Activated CD8-positive, alpha-beta memory T cell treated with anti-CD3 and anti-CD28 coated beads, Interleukin-2, amount 10 ng/mL, durations not matched to agents 7 days and 5 days (primary cell): ENCODE data around the gene SH3YL1. TPM values are rescaled to one million over a fixed set of nuclear protein-coding genes. Genes with fewer than 3 reads are reported as not detected.
A peak's percentile ranks its signal among the peaks of the same experiment; 100 is the strongest.

Experiments used
- ATAC-seq: fragments of 150-1000 bp; cut with Tn5 transposase; one replicate; pipeline ENCODE4 v1.10.0; 2021; ENCODE audit warnings: moderate library complexity
- CTCF ChIA-PET: fragments of 350-600 bp; sonication (Branson Sonifier 250); formaldehyde crosslinking; loops from one replicate; lab custom pipeline; 2021; ENCODE audit warnings: antibody characterized with exemption; lab: Charles Lee
- DNase-seq: peaks from one replicate; pipeline ENCODE4 v3.0.0-alpha.2; 2020
- H3K27ac Mint-ChIP-seq: one replicate; pipeline ENCODE4 v1.8.0; 2021; ENCODE audit warnings: mild to moderate bottlenecking, mixed read lengths
- H3K27me3 Mint-ChIP-seq: one replicate; pipeline ENCODE4 v1.8.0; 2021; ENCODE audit warnings: mixed read lengths
- H3K36me3 Mint-ChIP-seq: one replicate; pipeline ENCODE4 v1.8.0; 2021; ENCODE audit warnings: mild to moderate bottlenecking, mixed read lengths
- H3K4me1 Mint-ChIP-seq: one replicate; pipeline ENCODE4 v1.8.0; 2021; ENCODE audit warnings: mixed read lengths
- H3K4me3 Mint-ChIP-seq: one replicate; pipeline ENCODE4 v1.8.0; 2021; ENCODE audit warnings: mild to moderate bottlenecking, moderate library complexity, mixed read lengths
- H3K9me3 Mint-ChIP-seq: one replicate; pipeline ENCODE4 v1.8.0; 2022; ENCODE audit warnings: low read depth, mixed read lengths
- total RNA-seq, 2 experiments: library from RNA; stranded (reverse); gene quantifications; one replicate each; pipeline ENCODE4 v1.2.3, GENCODE V29; 2021

Gene SH3YL1
- total RNA-seq, 2 experiments from 2014 or later: 14.5 to 17.9 TPM

DNA sequence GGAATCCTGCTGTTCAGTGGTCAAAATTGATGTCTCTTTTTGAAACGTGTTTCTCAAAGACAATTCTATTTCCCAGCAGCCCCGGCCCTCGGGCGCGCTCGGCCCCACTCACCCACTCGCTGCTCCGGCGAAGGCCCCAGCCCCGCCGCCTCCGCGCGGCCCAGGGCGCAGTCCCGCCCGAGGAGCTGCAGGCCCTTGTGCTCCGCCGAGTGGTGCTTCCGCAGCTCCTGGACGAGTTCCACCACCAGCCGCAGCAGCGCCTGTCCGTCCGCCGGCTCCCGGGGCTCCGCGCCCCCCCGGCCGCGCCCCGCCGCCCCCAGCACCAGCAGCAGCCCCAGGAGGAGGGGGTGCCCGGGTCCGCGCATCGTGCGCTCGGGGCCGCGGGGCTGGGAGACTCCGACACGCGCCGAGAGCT, 23.6 kb upstream of the SH3YL1 start:
- no peaks in the 10 kb centered on the region for H3K9me3 Mint-ChIP-seq
- H3K27ac Mint-ChIP-seq: no peak overlapping the region
- H3K4me3 Mint-ChIP-seq: no peak overlapping the region
- peaks cover 54% of the 10 kb centered on the region for H3K27me3 Mint-ChIP-seq
- DNase-seq (no peak), ATAC-seq (peak; percentile 63)
- no peaks in the 10 kb centered on the region for H3K36me3 Mint-ChIP-seq
- CTCF ChIA-PET: interaction anchor here (0.7 kb wide), 1 partner anchor 42 kb away, joined by 3 read pairs; no protein-coding TSS in a partner anchor
- peaks cover 7% of the 10 kb centered on the region for H3K4me1 Mint-ChIP-seq

DNA sequence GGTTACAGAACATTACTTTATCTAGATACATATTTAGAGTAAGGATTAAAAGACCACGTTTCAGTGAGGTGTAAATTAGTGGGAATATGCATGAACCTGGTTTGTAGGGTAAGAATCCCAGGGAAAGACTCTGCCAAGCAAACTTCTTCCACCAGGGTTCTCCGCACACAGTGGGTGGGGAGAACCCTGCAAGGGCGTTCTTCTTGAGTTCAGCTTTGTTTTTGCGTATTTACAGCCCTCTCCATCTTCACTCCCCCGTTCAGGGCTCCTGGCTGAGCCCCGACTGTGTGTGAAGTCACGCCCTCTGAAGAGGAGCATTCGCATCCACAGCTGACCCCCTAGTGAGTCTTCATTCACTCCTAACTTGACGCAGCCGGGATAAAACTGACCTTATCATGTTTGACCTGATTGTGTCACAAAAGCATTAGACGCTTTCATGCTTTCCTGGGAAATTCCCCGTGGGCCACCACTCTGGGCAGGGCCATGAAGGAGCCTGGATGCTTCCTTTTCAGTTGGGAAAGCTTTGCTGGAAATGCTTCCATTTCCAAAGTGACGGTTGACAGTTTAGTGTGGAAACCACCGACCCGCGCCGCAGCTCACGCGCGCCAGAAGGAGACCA, 23.1 kb upstream of the SH3YL1 start:
- peaks cover 7% of the 10 kb centered on the region for H3K4me1 Mint-ChIP-seq
- no peak overlapping the region for H3K27ac Mint-ChIP-seq
- CTCF ChIA-PET: no interaction called here
- peaks cover 48% of the 10 kb centered on the region for H3K27me3 Mint-ChIP-seq
- DNase-seq: no peak
- no peak for ATAC-seq
- H3K36me3 Mint-ChIP-seq: peaks cover 2% of the 10 kb centered on the region
- no peaks in the 10 kb centered on the region for H3K9me3 Mint-ChIP-seq
- H3K4me3 Mint-ChIP-seq: no peak overlapping the region

DNA sequence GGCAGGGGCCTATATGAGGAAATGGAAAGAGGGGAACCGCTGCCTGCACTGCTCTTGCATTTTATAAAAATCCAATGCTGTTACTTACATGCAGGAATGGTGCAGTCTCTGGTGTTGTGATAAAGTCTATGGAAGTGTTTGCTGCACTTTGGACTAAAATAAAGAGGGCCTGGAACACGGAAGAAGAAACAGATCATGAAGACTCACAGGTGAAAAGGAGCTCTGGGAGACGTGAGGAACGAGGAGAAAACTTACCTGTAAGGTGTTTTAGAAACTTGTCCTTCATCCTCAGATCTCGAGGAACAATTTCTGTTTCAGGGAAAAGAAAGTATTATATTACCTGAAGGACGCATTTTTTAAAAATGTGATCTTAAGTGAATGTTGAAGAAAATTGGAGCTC, 22.2 kb upstream of the SH3YL1 start:
- Mint-ChIP-seq H3K4me3 (no peak overlapping the region), H3K4me1 (peaks cover 7% of the 10 kb centered on the region), H3K9me3 (no peaks in the 10 kb centered on the region), H3K36me3 (peaks cover 7% of the 10 kb centered on the region), H3K27ac (no peak overlapping the region), H3K27me3 (peaks cover 42% of the 10 kb centered on the region)
- CTCF ChIA-PET: no interaction called here
- ATAC-seq (no peak), DNase-seq (no peak)

DNA sequence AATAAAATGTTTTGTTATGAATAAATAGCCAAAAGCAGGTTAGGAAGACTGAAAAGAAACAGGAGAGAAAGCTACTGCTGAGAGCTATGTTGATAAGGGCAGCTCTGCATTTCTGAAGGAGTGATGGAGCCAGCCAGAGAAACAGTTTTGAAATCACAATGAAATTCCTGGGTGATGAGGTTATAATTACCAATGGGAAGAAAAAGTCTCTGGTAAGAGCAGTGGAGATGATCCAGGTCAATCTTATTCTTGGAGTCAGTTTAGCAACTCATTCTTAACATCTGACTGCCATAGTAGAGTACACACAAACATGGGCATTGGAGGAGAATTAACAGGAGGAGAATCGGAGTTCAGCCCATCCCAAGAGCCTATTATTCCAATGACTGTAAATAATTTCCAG, 21.7 kb upstream of the SH3YL1 start:
- H3K27ac Mint-ChIP-seq: no peak overlapping the region
- DNase-seq (no peak), ATAC-seq (no peak)
- H3K36me3 Mint-ChIP-seq: peaks cover 9% of the 10 kb centered on the region
- no peak overlapping the region for H3K4me3 Mint-ChIP-seq
- peaks cover 37% of the 10 kb centered on the region for H3K27me3 Mint-ChIP-seq
- H3K4me1 Mint-ChIP-seq: peaks cover 7% of the 10 kb centered on the region
- no peaks in the 10 kb centered on the region for H3K9me3 Mint-ChIP-seq
- CTCF ChIA-PET: no interaction called here

DNA sequence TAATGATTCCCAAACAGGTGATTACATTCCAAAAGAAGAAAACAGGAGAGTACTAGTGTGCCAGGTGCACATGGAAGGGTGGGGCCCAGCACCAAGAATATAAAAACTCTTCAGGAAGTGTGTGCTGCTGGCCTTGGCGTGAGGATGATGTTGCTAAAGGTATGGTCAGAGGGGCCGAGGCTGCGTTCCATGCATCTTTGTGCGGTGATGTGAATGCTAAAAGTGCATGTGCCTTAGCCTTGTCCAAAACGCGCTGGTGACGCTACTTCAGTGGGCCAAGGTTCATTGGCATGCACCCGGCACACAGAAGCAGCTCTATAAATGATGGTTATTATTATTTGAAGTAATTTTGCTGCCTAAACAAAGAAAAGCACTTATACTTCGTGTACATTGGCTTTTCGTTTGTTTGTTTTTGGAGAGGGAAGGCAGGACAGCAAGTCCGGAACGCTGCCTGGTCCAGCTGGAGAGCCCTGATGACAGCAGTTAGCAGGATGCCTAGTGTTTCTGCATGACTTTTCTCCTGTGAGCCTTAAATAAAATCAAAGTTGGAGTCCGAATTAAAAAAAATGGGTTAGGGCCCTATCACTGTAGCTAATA, 21.2 kb upstream of the SH3YL1 start:
- CTCF ChIA-PET: no interaction called here
- Mint-ChIP-seq H3K36me3 (peaks cover 12% of the 10 kb centered on the region), H3K9me3 (no peaks in the 10 kb centered on the region), H3K4me3 (no peak overlapping the region), H3K27ac (no peak overlapping the region), H3K4me1 (peaks cover 7% of the 10 kb centered on the region), H3K27me3 (peaks cover 31% of the 10 kb centered on the region)
- DNase-seq (no peak), ATAC-seq (no peak)

DNA sequence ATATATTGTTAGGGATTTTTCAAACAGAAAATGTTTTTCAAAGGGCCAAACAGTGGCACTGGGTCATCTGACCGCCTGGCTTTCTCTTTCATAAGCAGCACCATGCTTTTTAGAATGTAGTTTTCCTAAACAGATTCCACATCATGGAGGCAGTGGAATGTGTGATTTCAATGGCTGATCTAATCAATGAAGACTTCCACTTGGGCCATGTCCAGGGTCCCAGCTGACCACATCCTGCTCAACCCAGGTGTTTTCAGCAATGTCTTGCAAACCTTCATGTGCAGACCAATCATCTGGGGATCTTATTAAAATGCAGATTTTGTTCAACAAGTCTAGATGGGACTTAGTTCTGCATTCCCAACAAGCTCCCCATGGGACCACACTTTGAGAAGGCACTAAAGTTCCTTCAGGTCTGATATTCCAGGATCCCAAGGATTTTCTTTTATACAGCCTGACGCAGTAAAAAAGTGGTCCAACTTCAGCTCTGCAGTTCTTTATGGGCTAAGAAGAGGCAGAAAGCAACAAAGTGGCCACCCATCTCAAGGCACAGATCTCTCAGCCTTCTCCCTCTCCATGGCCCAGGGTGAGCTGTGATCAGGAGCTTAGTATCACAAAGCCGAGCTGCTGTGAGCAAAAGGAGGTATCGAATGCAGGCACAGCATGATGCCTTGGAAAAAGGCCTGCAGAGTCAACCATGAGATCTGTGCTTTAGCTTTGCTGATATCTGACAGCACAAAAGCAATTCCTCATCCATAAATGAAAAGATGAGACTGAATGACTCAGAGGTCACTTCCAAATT, 20.4 kb upstream of the SH3YL1 start:
- peaks cover 24% of the 10 kb centered on the region for H3K27me3 Mint-ChIP-seq
- peaks cover 2% of the 10 kb centered on the region for H3K4me1 Mint-ChIP-seq
- H3K36me3 Mint-ChIP-seq: peaks cover 17% of the 10 kb centered on the region
- H3K27ac Mint-ChIP-seq: no peak overlapping the region
- no peaks in the 10 kb centered on the region for H3K9me3 Mint-ChIP-seq
- no peak overlapping the region for H3K4me3 Mint-ChIP-seq
- CTCF ChIA-PET: no interaction called here
- no peak for ATAC-seq
- DNase-seq: no peak

DNA sequence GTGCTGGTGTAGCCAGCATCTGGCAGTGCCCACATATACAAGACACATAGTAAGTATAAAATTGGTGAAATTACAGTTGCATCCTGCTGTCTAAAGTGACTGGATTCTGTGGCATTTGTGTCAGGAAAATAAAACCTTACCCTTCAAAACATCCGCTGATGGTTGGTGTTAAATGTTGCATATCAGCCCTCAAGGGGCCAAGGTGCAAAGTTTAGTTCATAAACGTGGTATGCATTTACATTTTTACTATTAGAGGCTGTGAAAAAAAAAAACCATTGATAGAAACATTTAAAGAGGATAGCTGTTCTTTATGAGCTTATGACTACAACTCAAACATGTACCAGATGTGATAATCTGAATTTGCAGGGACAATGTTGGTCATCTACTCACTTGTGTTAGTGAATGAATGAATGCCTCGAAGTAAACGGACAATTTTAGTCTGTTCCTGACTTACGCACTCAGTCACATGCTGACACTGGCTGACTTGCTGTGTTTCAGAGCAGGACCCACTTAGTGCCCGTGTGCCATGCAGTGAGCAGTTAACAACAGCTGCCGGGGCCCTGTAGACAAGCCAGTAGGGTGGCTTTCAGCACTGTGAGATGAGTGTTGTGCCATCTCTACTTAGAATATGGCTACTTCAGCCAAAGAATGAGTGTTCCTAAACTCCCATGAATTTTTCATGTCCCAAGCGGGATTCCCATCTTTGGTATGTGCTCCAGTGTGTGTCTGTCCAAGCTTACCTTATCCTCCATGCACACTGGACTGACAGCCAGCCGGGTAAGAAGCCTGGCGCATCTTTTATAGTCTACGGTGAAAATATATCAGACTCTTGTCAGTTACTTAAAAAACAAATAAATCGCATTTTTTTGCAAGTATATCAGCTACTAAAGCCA, 18.8 kb upstream of the SH3YL1 start:
- H3K4me1 Mint-ChIP-seq: no peaks in the 10 kb centered on the region
- peaks cover 25% of the 10 kb centered on the region for H3K36me3 Mint-ChIP-seq
- H3K9me3 Mint-ChIP-seq: no peaks in the 10 kb centered on the region
- no peak for ATAC-seq
- DNase-seq: no peak
- no peak overlapping the region for H3K27ac Mint-ChIP-seq
- CTCF ChIA-PET: no interaction called here
- H3K4me3 Mint-ChIP-seq: no peak overlapping the region
- peaks cover 22% of the 10 kb centered on the region for H3K27me3 Mint-ChIP-seq

DNA sequence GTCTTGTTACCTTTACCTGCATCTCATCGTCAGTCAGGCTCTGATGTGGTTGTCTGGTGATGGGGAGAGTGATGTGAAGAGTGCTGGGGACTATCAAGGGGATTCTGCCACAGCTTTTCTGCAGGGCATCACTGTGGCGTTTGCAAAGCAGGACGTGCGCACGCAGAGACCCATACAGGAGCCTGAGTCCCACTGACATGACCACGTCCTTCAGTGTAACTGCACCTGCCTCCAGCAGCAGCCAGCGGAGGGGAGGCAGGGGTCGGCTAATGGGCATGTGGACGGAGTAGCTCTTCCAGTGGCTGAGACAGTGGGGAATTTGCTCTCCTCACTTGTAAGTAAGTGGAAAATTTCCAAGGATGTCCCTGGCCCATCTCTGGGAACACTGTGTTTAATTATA, 17.5 kb upstream of the SH3YL1 start:
- ATAC-seq (no peak), DNase-seq (no peak)
- H3K36me3 Mint-ChIP-seq: peaks cover 32% of the 10 kb centered on the region
- H3K4me1 Mint-ChIP-seq: no peaks in the 10 kb centered on the region
- H3K9me3 Mint-ChIP-seq: no peaks in the 10 kb centered on the region
- CTCF ChIA-PET: no interaction called here
- H3K27ac Mint-ChIP-seq: no peak overlapping the region
- H3K4me3 Mint-ChIP-seq: no peak overlapping the region
- H3K27me3 Mint-ChIP-seq: peaks cover 12% of the 10 kb centered on the region

DNA sequence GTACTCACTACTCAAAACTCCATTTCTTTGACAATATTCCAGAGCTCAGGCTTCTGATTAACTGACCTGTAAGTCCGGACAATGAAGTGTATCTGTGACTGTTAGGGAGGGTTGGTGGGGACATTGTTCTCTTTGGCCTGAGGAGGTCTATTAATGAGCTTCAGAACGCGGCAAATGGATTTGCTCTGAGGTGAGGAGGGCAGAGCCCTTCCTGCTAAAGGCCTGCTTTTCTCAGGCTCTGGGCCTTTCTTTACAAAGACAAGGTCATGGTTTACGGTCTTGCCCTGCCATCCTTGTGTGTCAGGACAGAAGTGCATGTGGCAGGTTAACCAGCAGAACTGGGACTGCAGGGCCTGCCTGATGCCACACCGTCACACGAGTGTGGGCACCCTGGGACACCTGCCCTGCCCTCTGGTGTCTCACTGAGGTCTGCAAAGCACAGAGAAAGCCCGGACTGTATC, 16.8 kb upstream of the SH3YL1 start:
- no peak overlapping the region for H3K4me3 Mint-ChIP-seq
- H3K4me1 Mint-ChIP-seq: no peaks in the 10 kb centered on the region
- ATAC-seq: no peak
- no peak for DNase-seq
- peaks cover 32% of the 10 kb centered on the region for H3K36me3 Mint-ChIP-seq
- no peaks in the 10 kb centered on the region for H3K9me3 Mint-ChIP-seq
- H3K27ac Mint-ChIP-seq: no peak overlapping the region
- peaks cover 5% of the 10 kb centered on the region for H3K27me3 Mint-ChIP-seq
- CTCF ChIA-PET: no interaction called here

DNA sequence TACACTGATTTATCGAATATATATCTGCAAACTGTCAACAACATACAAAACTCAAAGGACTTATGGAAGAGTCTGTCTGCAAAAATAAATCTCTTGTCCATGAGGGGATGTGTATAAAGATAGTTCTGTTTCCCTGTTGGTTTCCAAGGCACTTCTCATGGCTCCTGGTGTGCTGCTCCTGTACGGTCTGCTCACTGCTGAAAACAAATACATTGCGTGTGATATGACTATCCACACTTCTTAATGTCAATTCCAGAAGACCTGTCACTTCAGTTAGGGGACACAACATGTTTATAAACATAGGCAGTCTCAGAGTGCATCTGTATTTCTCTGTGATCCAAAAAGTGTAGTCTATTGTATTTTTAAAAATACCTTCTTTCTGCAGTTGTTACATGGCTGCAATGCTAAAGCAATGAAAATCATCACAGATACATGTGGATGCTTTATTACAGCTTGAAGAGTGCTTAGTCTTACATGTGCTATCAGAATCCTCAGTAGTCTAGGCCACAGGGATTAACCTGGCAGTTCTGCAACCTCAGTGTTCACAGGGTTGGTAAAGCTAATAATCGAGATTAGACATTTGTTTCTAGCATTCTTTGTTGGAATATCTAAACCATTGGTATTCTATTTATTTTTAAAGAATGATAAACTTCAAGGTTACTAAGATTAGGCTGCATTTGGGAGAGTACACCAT, 16.3 kb upstream of the SH3YL1 start:
- H3K4me3 Mint-ChIP-seq: no peak overlapping the region
- H3K36me3 Mint-ChIP-seq: peaks cover 36% of the 10 kb centered on the region
- no peak overlapping the region for H3K27ac Mint-ChIP-seq
- CTCF ChIA-PET: no interaction called here
- H3K9me3 Mint-ChIP-seq: no peaks in the 10 kb centered on the region
- H3K27me3 Mint-ChIP-seq: no peaks in the 10 kb centered on the region
- no peaks in the 10 kb centered on the region for H3K4me1 Mint-ChIP-seq
- DNase-seq (no peak), ATAC-seq (no peak)

DNA sequence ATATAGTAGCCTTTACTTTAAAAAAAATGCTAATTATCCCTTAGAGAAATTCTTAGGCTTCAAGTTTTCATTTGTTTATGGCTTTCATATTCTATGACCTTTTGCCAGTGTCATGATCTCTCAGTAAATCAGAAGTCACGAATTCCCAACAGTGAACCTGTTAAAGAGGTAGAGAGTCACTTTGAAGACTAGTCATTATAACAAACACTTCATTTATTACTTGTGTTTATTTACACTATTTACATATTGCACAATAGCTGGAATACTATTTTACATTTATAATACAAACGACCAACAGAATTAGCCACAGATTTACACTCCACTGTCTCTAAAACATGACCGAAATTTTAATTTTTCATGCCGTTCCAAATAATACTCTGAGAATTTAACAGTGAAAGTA, 15.5 kb upstream of the SH3YL1 start:
- no peaks in the 10 kb centered on the region for H3K9me3 Mint-ChIP-seq
- no peak overlapping the region for H3K27ac Mint-ChIP-seq
- H3K4me3 Mint-ChIP-seq: no peak overlapping the region
- no peaks in the 10 kb centered on the region for H3K27me3 Mint-ChIP-seq
- ATAC-seq: no peak
- H3K4me1 Mint-ChIP-seq: peaks cover 2% of the 10 kb centered on the region
- H3K36me3 Mint-ChIP-seq: peaks cover 38% of the 10 kb centered on the region
- CTCF ChIA-PET: interaction anchor here (0.6 to 0.9 kb wide), 2 partner anchors 257 to 259 kb away, joined by 3 to 4 read pairs; no protein-coding TSS in a partner anchor
- DNase-seq: no peak

DNA sequence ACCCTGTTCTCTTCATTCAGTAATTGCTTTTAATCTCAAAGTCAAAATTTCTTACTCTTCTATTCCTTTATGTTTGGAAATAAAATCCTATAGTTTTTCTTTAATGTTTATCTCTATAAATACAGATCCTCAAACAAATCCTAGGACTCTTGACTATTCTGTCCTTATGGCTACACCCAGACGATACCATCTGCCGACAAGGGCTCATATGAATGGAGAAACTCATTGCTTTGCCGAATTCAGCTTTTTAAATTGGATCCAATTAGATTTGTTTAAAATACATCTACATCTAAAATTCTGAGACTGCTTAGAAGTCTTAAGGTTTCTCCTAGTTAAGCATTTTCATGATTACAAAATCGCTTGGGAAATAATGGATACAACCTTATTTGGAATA, 15.1 kb upstream of the SH3YL1 start:
- Mint-ChIP-seq H3K9me3 (no peaks in the 10 kb centered on the region), H3K36me3 (peaks cover 39% of the 10 kb centered on the region)
- CTCF ChIA-PET: interaction anchor here (0.6 to 1.3 kb wide), 3 partner anchors 257 to 358 kb away, joined by 3 to 4 read pairs (median 4); no protein-coding TSS in a partner anchor

More for the DNA sequence above, 15.1 kb upstream of the SH3YL1 start:
- Mint-ChIP-seq H3K27ac (no peak overlapping the region), H3K4me1 (peaks cover 2% of the 10 kb centered on the region), H3K4me3 (no peak overlapping the region), H3K27me3 (no peaks in the 10 kb centered on the region)
- ATAC-seq: no peak
- DNase-seq: no peak
